Measurements from ENCODE around the gene ZNF789. TPM values are rescaled to one million over a fixed set of nuclear protein-coding genes. Genes with fewer than 3 reads are reported as not detected.

The ZNF789 gene
- total and polyA plus RNA-seq, 9 of the 15 experiments (the other 6 are each of a cell fraction or from before 2014, with no cell fraction given), result 6.1 to 57.0 (median 24.8) TPM

GRCh38 chr7:99473315-99473596 is 566 bp downstream of the ZNF789 start (continued):
- no peak for TF ChIP-seq ZNF639 (CRISPR knock-in tag; conservative IDR thresholded peaks at IDR 0.05 in 1 of 2, IDR thresholded peaks at IDR 0.05 in 1 of 2)
- peak in 1 of 2 experiments; percentile 92; a peak in 2 of 4 replicates for TF ChIP-seq SRF (CRISPR knock-in tag; IDR thresholded peaks at IDR 0.05)
- 0 out of 2 replicates have a peak, but pooled peaks have one; percentile 24 for TF ChIP-seq MYC (IDR thresholded peaks at IDR 0.05; ENCODE audit: low read depth, low read length)
- TF ChIP-seq MYC (CRISPR knock-in tag; IDR thresholded peaks at IDR 0.05; ENCODE audit: borderline replicate concordance, low read depth), result no peak
- no peak for TF ChIP-seq PHB2 (IDR thresholded peaks at IDR 0.05; ENCODE audit: low read depth)
- no peak for TF ChIP-seq SNRNP70 (optimal IDR thresholded peaks at IDR 0.05; ENCODE audit: low read depth, low read length)
- TF ChIP-seq CHCHD3 (CRISPR knock-in tag; IDR thresholded peaks at IDR 0.05), result 0 out of 2 replicates have a peak, but pooled peaks have one; percentile 70
- TF ChIP-seq SPI1 (IDR thresholded peaks at IDR 0.05; ENCODE audit: borderline replicate concordance, low read depth, low read length), result peak; percentile 100
- TF ChIP-seq KAT8 (IDR thresholded peaks at IDR 0.05; ENCODE audit: low read depth), result no peak
- no peak for TF ChIP-seq PHB (CRISPR knock-in tag; IDR thresholded peaks at IDR 0.05)
- no peak for TF ChIP-seq PHF8 (IDR thresholded peaks at IDR 0.05; ENCODE audit: borderline replicate concordance, low read length)
- peak; percentile 76 for TF ChIP-seq NFYB (IDR thresholded peaks at IDR 0.05; ENCODE audit: extremely low read depth, insufficient read length)
- no peak for TF ChIP-seq FOXJ2 (tag; IDR thresholded peaks at IDR 0.05)
- TF ChIP-seq MTA3 (IDR thresholded peaks at IDR 0.05; ENCODE audit: borderline replicate concordance), result no peak
- TF ChIP-seq HDAC3 (IDR thresholded peaks at IDR 0.05; ENCODE audit: borderline replicate concordance, partially characterized antibody), result no peak
- peak; percentile 62 for TF ChIP-seq ASH1L (IDR thresholded peaks at IDR 0.05; ENCODE audit: borderline replicate concordance, low read depth, partially characterized antibody)
- no peak for TF ChIP-seq ELK3 (CRISPR knock-in tag; IDR thresholded peaks at IDR 0.05)
- no peak for TF ChIP-seq NCOA4 (IDR thresholded peaks at IDR 0.05; ENCODE audit: partially characterized antibody)
- peak; percentile 77; the same call in 1 of the 2 replicates for TF ChIP-seq ARID4B (CRISPR knock-in tag; IDR thresholded peaks at IDR 0.05)
- no peak for TF ChIP-seq PREB (CRISPR knock-in tag; IDR thresholded peaks at IDR 0.05)

Data from K562 (cell line).